Left renal pelvis (tissue), 4 donors: ENCODE data around the gene STX1A. TPM values are rescaled to one million over a fixed set of nuclear protein-coding genes. Genes with fewer than 3 reads are reported as not detected.
A peak's percentile ranks its signal among the peaks of the same experiment; 100 is the strongest.
"Not testable (repeated sequence)": the region's sequence is repeated elsewhere in the genome, so short reads cannot be mapped to it uniquely, and the experiment has no call there.

Source experiments
- DNase-seq, 4 donors: peaks; one replicate each; pipeline ENCODE4 v3.0.0-alpha.2; 2013; ENCODE audit warnings: low read depth in 4 of 4, low spot score in 3 of 4
- polyA plus RNA-seq, 4 donors: library from polyadenylated mRNA; unstranded; fragments of 120-200 nt; gene quantifications; one replicate each; pipeline ENCODE4 v1.2.1, GENCODE V29; 2013; ENCODE audit not compliant: insufficient read length in 4 of 4

Gene STX1A
- polyA plus RNA-seq, 4 donors = 7.1 to 16.1 (median 7.6) TPM

- no peak for DNase-seq
These were observed 34.2 kb downstream of the STX1A start for GRCh38 chr7:73685311-73685710.

- no peak for DNase-seq
These were observed 35.4 kb downstream of the STX1A start for GRCh38 chr7:73683788-73684693.

- DNase-seq = peak; percentile 81 to 90 (median 88)
These were observed 36.2 kb downstream of the STX1A start, which contains the start of the genes BUD23 and DNAJC30 for GRCh38 chr7:73683056-73683787. Gene BUD23 (plus strand): TSS chr7:73683597. CDS start chr7:73683626, 29 bp downstream. Gene DNAJC30 (minus strand): TSS chr7:73683453. CDS start chr7:73683423, 30 bp downstream.

- no peak for DNase-seq
These were observed 36.8 kb downstream of the STX1A start for GRCh38 chr7:73682745-73683055.

GRCh38 chr7:73681031-73681430 is 38.4 kb downstream of the STX1A start:
- DNase-seq = no peak

GRCh38 chr7:73680501-73680900 is 39.0 kb downstream of the STX1A start:
- DNase-seq = no peak

- DNase-seq = no peak
These were observed 39.8 kb downstream of the STX1A start for GRCh38 chr7:73679709-73680108.

- DNase-seq = no peak
These were observed 40.6 kb downstream of the STX1A start for GRCh38 chr7:73678862-73679261.

- DNase-seq = not testable (repeated sequence)
These were observed 43.4 kb downstream of the STX1A start for GRCh38 chr7:73676062-73676461.

GRCh38 chr7:73674468-73675124 is 44.9 kb downstream of the STX1A start:
- no peak for DNase-seq

GRCh38 chr7:73671857-73672445 is 47.5 kb downstream of the STX1A start:
- no peak for DNase-seq

GRCh38 chr7:73671322-73671661 is 48.2 kb downstream of the STX1A start:
- no peak for DNase-seq

- no peak for DNase-seq
These were observed 49.5 kb downstream of the STX1A start for GRCh38 chr7:73669858-73670385.

GRCh38 chr7:73669288-73669701 is 50.2 kb downstream of the STX1A start:
- no peak for DNase-seq

GRCh38 chr7:73668886-73669230 is 50.6 kb downstream of the STX1A start:
- no peak for DNase-seq

- no peak for DNase-seq
These were observed 51.2 kb downstream of the STX1A start for GRCh38 chr7:73668103-73668885.

GRCh38 chr7:73667344-73668102 is 51.9 kb downstream of the STX1A start, which contains the start of gene VPS37D:
Gene VPS37D (plus strand): TSS chr7:73667831. CDS start chr7:73667959, 128 bp downstream.
- DNase-seq = peak; percentile 70 to 84 (median 82)

GRCh38 chr7:73663033-73663432 is 56.4 kb downstream of the STX1A start:
- no peak for DNase-seq

GRCh38 chr7:73660594-73660993 is 58.9 kb downstream of the STX1A start:
- DNase-seq = not testable (repeated sequence)
